KMS-11 (cell line): Measurements from ENCODE around the gene RPTOR.

ENCODE experiments used
- H2AFZ ChIP-seq: fragments of 200-600 bp; sonication (generic); 2 replicates; pipeline ENCODE4 v1.6.1; 2016; ENCODE audit warnings: antibody characterized with exemption, mixed run types, low read depth
- H3K27ac ChIP-seq: fragments of 200-600 bp; sonication (generic); 2 replicates; pipeline ENCODE4 v1.6.1; 2016; ENCODE audit warnings: mild to moderate bottlenecking, mixed run types
- H3K27me3 ChIP-seq: fragments of 200-600 bp; sonication (generic); 2 replicates; pipeline ENCODE4 v1.6.1; 2017; ENCODE audit warnings: mild to moderate bottlenecking, low read depth, mixed run types, moderate library complexity; ENCODE audit not compliant: insufficient read depth
- H3K36me3 ChIP-seq: fragments of 200-600 bp; sonication (generic); 2 replicates; pipeline ENCODE4 v1.6.1; 2017; ENCODE audit warnings: mild to moderate bottlenecking, mixed run types; ENCODE audit not compliant: insufficient read depth
- H3K4me1 ChIP-seq: fragments of 200-600 bp; sonication (generic); 2 replicates; pipeline ENCODE4 v1.6.1; 2016; ENCODE audit warnings: mild to moderate bottlenecking, low read depth, mixed run types; ENCODE audit not compliant: poor library complexity, severe bottlenecking
- H3K4me2 ChIP-seq: fragments of 200-600 bp; sonication (generic); 2 replicates; pipeline ENCODE4 v1.7.0; 2016; ENCODE audit warnings: mild to moderate bottlenecking, mixed run types
- H3K4me3 ChIP-seq: fragments of 200-600 bp; sonication (generic); IDR thresholded peaks from 2 replicates; pipeline ENCODE4 v1.6.1; 2017; ENCODE audit warnings: low read depth, low read length, mixed read lengths; ENCODE audit not compliant: insufficient read depth
- H3K79me2 ChIP-seq: fragments of 200-600 bp; sonication (generic); 2 replicates; pipeline ENCODE4 v1.6.1; 2016; ENCODE audit warnings: low read depth, mixed run types; ENCODE audit not compliant: insufficient read depth
- H3K9ac ChIP-seq: fragments of 200-600 bp; sonication (generic); 2 replicates; pipeline ENCODE4 v1.6.1; 2016; ENCODE audit warnings: mild to moderate bottlenecking, mixed run types
- H4K20me1 ChIP-seq: fragments of 200-600 bp; sonication (generic); 2 replicates; pipeline ENCODE4 v1.6.1; 2016; ENCODE audit warnings: mild to moderate bottlenecking, mixed run types; ENCODE audit not compliant: insufficient read depth
- CTCF ChIP-seq: fragments of 200-600 bp; sonication (generic); conservative IDR thresholded peaks from 2 replicates; pipeline ENCODE4 v1.6.1; 2017; ENCODE audit warnings: low read depth, mild to moderate bottlenecking, antibody characterized with exemption, low read length, moderate library complexity, mixed read lengths

The RPTOR gene

GRCh38 chr17:80790981-80791742 is 246.5 kb downstream of the RPTOR start:
- H3K27ac ChIP-seq = no peak overlapping the region

DNA sequence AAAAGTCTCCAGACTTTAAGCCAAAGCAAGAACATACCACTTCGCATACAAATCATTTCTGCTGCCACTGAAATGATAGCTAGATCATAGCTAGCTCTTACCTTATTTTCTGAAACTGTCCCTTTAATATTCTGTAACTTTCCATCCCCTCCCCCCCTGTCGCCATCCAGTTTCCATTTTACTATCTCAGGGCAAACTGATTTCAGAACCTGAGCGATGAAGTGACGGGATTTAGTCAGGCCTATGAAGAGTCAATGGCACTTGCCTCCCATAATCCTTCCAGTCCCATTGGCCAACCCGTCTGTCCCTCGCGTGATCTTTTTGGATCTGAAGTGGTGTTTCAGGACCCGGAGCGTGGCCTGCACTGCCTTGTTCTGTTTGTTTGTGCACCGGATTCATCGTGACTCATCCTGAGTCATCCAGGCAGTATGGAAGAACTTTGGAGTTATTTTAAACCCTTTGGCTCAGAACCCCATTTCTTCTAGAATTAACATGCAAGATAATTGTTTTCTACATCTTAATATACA is 247.2 kb downstream of the RPTOR start:
- Histone ChIP-seq H3K79me2 (no peaks in the 10 kb centered on the region), H3K4me2 (no peak overlapping the region), H3K27ac (no peak overlapping the region), H3K36me3 (no peaks in the 10 kb centered on the region), H3K4me3 (no peak overlapping the region), H3K4me1 (no peaks in the 10 kb centered on the region), H3K27me3 (no peaks in the 10 kb centered on the region), H4K20me1 (no peaks in the 10 kb centered on the region), H2AFZ (no peak overlapping the region), H3K9ac (no peak overlapping the region)
- TF ChIP-seq CTCF = no peak

More at GRCh38 chr17:80790981-80791742, 246.5 kb downstream of the RPTOR start:
- no peaks in the 10 kb centered on the region for H3K4me1 ChIP-seq
- no peaks in the 10 kb centered on the region for H3K27me3 ChIP-seq
- no peak for TF ChIP-seq CTCF
- no peaks in the 10 kb centered on the region for H3K36me3 ChIP-seq
- H3K4me3 ChIP-seq = no peak overlapping the region
- no peak overlapping the region for H3K4me2 ChIP-seq
- H3K9ac ChIP-seq = no peak overlapping the region
- no peaks in the 10 kb centered on the region for H4K20me1 ChIP-seq
- no peaks in the 10 kb centered on the region for H3K79me2 ChIP-seq
- H2AFZ ChIP-seq = no peak overlapping the region

DNA sequence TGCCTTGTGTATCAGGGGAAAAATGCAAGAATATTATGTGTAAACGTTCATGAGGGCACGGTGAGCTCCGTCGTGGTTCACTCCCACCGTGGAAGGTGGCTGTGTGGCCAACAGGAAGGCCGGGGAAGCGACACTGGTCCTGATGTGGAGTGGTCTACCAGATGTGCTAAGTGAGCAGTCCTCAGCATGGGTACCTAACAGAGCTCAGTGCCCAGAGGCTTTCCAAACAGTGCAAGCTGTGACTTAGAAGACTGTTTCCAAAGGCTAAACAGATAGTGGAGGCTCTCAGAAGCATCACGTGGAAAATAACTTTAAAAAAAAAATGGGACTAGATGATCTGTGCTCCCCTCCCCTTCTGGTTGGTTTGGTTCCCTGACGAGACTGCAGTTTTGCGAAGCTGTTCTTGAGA is 247.7 kb downstream of the RPTOR start:
- H3K27me3 ChIP-seq = no peaks in the 10 kb centered on the region
- H3K79me2 ChIP-seq = no peaks in the 10 kb centered on the region
- H2AFZ ChIP-seq = no peak overlapping the region
- H3K4me3 ChIP-seq = no peak overlapping the region
- no peak overlapping the region for H3K9ac ChIP-seq
- H3K27ac ChIP-seq = no peak overlapping the region
- TF ChIP-seq CTCF = no peak
- H3K4me2 ChIP-seq = no peak overlapping the region
- H3K4me1 ChIP-seq = no peaks in the 10 kb centered on the region
- no peaks in the 10 kb centered on the region for H3K36me3 ChIP-seq
- H4K20me1 ChIP-seq = no peaks in the 10 kb centered on the region

- Histone ChIP-seq H3K9ac (no peak overlapping the region), H3K36me3 (no peaks in the 10 kb centered on the region), H3K79me2 (no peaks in the 10 kb centered on the region), H4K20me1 (no peaks in the 10 kb centered on the region), H3K27me3 (no peaks in the 10 kb centered on the region), H3K4me3 (no peak overlapping the region), H3K4me1 (no peaks in the 10 kb centered on the region), H3K4me2 (no peak overlapping the region), H3K27ac (no peak overlapping the region), H2AFZ (no peak overlapping the region)
- no peak for TF ChIP-seq CTCF
Observed at GRCh38 chr17:80793421-80793820, 248.8 kb downstream of the RPTOR start.
